ENCODE results near the gene CNGA4. TPM values are rescaled to one million over a fixed set of nuclear protein-coding genes. Genes with fewer than 3 reads are reported as not detected.

Gene CNGA4
- total RNA-seq, 1 donor from 2014 or later: not detected

- Mint-ChIP-seq H3K27me3 (ENCODE audit: insufficient read depth, low read depth) (peaks cover 2% of the 10 kb centered on the region), H3K27ac (no peak overlapping the region), H3K4me3 (peak overlapping the region; percentile 59), H3K36me3 (no peaks in the 10 kb centered on the region), H3K4me1 (peaks cover 13% of the 10 kb centered on the region), H3K9me3 (no peaks in the 10 kb centered on the region)
- DNase-seq (ENCODE audit: low spot score): no peak
- Histone ChIP-seq H3K9ac (no peak overlapping the region), H2AFZ (replicated peaks) (no peak overlapping the region), H3K9me3 (ENCODE audit: low read depth) (no peaks in the 10 kb centered on the region), H3K79me2 (ENCODE audit: low read depth) (peaks cover 64% of the 10 kb centered on the region), H3K36me3 (no peaks in the 10 kb centered on the region), H3K27ac (no peak overlapping the region), H3K4me2 (peak overlapping the region; percentile 95), H4K20me1 (ENCODE audit: low read depth) (peaks cover 30% of the 10 kb centered on the region), H3K4me1 (peaks cover 8% of the 10 kb centered on the region), H3K27me3 (no peaks in the 10 kb centered on the region), H3F3A (ENCODE audit: low read depth) (peaks cover 12% of the 10 kb centered on the region), H3K4me3 (peak overlapping the region; percentile 97)
- TF ChIP-seq EZH2 (IDR thresholded peaks at IDR 0.05): no peak
- TF ChIP-seq EZH2phosphoT487 (IDR thresholded peaks at IDR 0.05): no peak
- TF ChIP-seq CTCF (IDR thresholded peaks at IDR 0.05): no peak
These were observed 6.0 kb upstream of the CNGA4 start for GRCh38 chr11:6232899-6233298.

- H3K4me3 Mint-ChIP-seq: peak overlapping the region; percentile 99
- H3K9me3 Mint-ChIP-seq: no peaks in the 10 kb centered on the region
- H3K79me2 ChIP-seq (ENCODE audit: low read depth): peaks cover 53% of the 10 kb centered on the region
These were observed 4.9 kb upstream of the CNGA4 start for GRCh38 chr11:6233984-6234386.

GRCh38 chr11:6234387-6235107, 4.3 kb upstream of the CNGA4 start, which contains the start of gene FHIP1B:
FHIP1B (minus strand) TSS chr11:6234636; CDS start chr11:6224516, 10,120 bp downstream.
- Mint-ChIP-seq H3K27ac (peak within 1 kb of the TSS; percentile 43), H3K27me3 (ENCODE audit: insufficient read depth, low read depth) (peaks cover 5% of the 10 kb centered on the region), H3K36me3 (no peaks in the 10 kb centered on the region), H3K4me3 (peak within 1 kb of the TSS; percentile 99), H3K4me1 (peaks cover 13% of the 10 kb centered on the region), H3K9me3 (no peaks in the 10 kb centered on the region)
- peak within 1 kb of the TSS; percentile 7 for H3K27ac ChIP-seq
- peaks cover 8% of the 10 kb centered on the region for H3K4me1 ChIP-seq
- no peaks in the 10 kb centered on the region for H3K36me3 ChIP-seq
- H3K79me2 ChIP-seq (ENCODE audit: low read depth): peaks cover 48% of the 10 kb centered on the region
- peaks cover 12% of the 10 kb centered on the region for H3F3A ChIP-seq (ENCODE audit: low read depth)
- peak within 1 kb of the TSS; percentile 69 for H2AFZ ChIP-seq (replicated peaks)
- H4K20me1 ChIP-seq (ENCODE audit: low read depth): peaks cover 21% of the 10 kb centered on the region
- no peaks in the 10 kb centered on the region for H3K27me3 ChIP-seq
- H3K4me3 ChIP-seq: peak within 1 kb of the TSS; percentile 97
- peak within 1 kb of the TSS; percentile 67 for H3K9ac ChIP-seq
- DNase-seq (ENCODE audit: low spot score): peak; percentile 100
- H3K9me3 ChIP-seq (ENCODE audit: low read depth): no peaks in the 10 kb centered on the region
- peak within 1 kb of the TSS; percentile 95 for H3K4me2 ChIP-seq
- TF ChIP-seq EZH2phosphoT487 (IDR thresholded peaks at IDR 0.05): no peak
- no peak for TF ChIP-seq EZH2 (IDR thresholded peaks at IDR 0.05)
- no peak for TF ChIP-seq CTCF (IDR thresholded peaks at IDR 0.05)

More at GRCh38 chr11:6233984-6234386, 4.9 kb upstream of the CNGA4 start:
- no peaks in the 10 kb centered on the region for H3K36me3 ChIP-seq
- H4K20me1 ChIP-seq (ENCODE audit: low read depth): peaks cover 27% of the 10 kb centered on the region
- TF ChIP-seq EZH2phosphoT487 (IDR thresholded peaks at IDR 0.05) (no peak), CTCF (IDR thresholded peaks at IDR 0.05) (no peak), EZH2 (IDR thresholded peaks at IDR 0.05) (no peak)
- no peaks in the 10 kb centered on the region for H3K36me3 Mint-ChIP-seq
- H3K4me3 ChIP-seq: peak overlapping the region; percentile 97
- peak overlapping the region; percentile 95 for H3K4me2 ChIP-seq
- H3K9me3 ChIP-seq (ENCODE audit: low read depth): no peaks in the 10 kb centered on the region
- DNase-seq (ENCODE audit: low spot score): peak; percentile 39
- H3K4me1 ChIP-seq: peaks cover 8% of the 10 kb centered on the region
- no peaks in the 10 kb centered on the region for H3K27me3 ChIP-seq
- peaks cover 12% of the 10 kb centered on the region for H3F3A ChIP-seq (ENCODE audit: low read depth)
- H3K27ac ChIP-seq: no peak overlapping the region
- H3K4me1 Mint-ChIP-seq: peaks cover 13% of the 10 kb centered on the region
- H3K27ac Mint-ChIP-seq: peak overlapping the region; percentile 43
- H3K9ac ChIP-seq: peak overlapping the region; percentile 67
- H3K27me3 Mint-ChIP-seq (ENCODE audit: insufficient read depth, low read depth): peaks cover 4% of the 10 kb centered on the region
- peak overlapping the region; percentile 69 for H2AFZ ChIP-seq (replicated peaks)

All from neural progenitor cell (in vitro differentiated cells).